Esophagus squamous epithelium (tissue), 4 donors: ENCODE measurements around the gene AFDN.

Experiments used
- CTCF ChIP-seq, 6 experiments: fragments of 450-650 bp in 4 of 6; fragments of 200-600 bp in 2 of 6; sonication (generic) in 2 of 6; IDR thresholded peaks; one replicate each; pipeline ENCODE4 v1.5.1; 2016 to 2019; ENCODE audit warnings: antibody characterized with exemption in 6 of 6, mild to moderate bottlenecking in 4 of 6, moderate library complexity in 4 of 6
- POLR2A ChIP-seq, 4 donors: fragments of 450-650 bp; IDR thresholded peaks; one replicate each; pipeline ENCODE4 v1.6.1; 2017; ENCODE audit warnings: antibody characterized with exemption in 4 of 4, mild to moderate bottlenecking in 4 of 4, moderate library complexity in 3 of 4

- TF ChIP-seq CTCF (IDR thresholded peaks at IDR 0.05) = no peak
- no peak for TF ChIP-seq POLR2A (IDR thresholded peaks at IDR 0.05)
Observed at GRCh38 chr6:167937301-167937700, 110.6 kb downstream of the AFDN start.
